ENCODE results near the gene GPRIN2.
A peak's percentile ranks its signal among the peaks of the same experiment; 100 is the strongest.
"Not testable (repeated sequence)": the region's sequence is repeated elsewhere in the genome, so short reads cannot be mapped to it uniquely, and the experiment has no call there.

Gene GPRIN2

GRCh38 chr10:46572765-46573164 is 16.3 kb upstream of the GPRIN2 start:
- not testable (repeated sequence) for FAIRE-seq; DNase-seq (ENCODE audit: insufficient read length, low spot score)

- not testable (repeated sequence) for FAIRE-seq
These were observed 14.2 kb upstream of the GPRIN2 start for GRCh38 chr10:46570655-46571054.

DNA sequence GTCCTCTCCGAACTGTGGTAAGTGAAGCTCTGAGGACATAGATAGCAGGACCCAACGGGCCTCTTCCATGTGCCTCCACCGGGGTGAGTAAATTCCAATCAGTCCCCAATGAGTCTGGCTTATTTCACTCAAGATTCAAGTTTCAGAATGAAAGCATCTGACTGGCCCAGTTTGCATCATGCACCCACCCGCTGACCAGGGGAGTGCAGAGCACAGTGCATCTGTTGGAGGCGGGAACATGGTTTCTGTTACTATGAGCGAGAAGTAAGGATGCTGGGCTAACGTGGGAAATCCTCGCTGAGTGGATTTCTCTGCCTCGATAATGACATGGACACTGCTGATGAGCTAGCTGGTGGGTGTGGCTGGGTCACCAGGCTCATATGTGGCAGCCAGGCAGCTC is 10.7 kb upstream of the GPRIN2 start:
- peak; percentile 13 for FAIRE-seq

More at GRCh38 chr10:46570655-46571054, 14.2 kb upstream of the GPRIN2 start:
- not testable (repeated sequence) for DNase-seq (ENCODE audit: insufficient read length, low spot score)

DNA sequence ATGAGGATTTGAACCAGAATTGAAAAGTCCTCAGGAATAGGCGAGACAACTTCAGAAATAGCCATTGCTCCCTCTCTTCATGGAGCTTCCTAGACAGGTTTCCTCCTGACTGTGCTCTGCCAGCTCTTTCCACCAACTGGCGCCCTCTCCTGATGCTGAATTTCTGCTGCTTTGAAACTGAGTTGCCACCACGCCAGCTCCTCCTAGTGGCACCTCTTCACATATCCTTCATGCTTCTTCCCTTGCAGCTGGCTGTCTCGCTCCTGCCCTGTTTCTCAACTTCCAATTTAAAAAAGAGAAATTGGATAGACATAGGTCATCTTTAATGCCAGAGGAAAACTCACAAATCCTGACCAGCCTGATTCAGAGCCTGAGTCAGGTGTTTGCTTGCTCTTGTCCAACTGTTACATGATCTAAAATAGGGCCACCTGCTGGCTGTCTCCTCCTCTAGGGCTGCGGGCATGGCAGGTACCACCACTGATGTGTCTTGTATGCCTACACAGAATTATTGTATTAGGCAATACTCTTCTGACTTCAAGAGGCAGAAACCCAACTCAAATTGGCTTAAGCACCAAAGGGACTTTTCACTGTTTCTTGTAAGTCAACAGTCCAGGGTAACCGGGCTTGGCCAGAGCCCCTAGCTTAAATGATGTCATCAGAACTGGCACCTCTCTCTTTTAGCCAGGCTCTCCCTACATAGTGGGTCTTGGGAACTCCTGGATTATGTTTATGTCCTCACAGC is 9.3 kb upstream of the GPRIN2 start:
- not testable (repeated sequence) for DNase-seq (ENCODE audit: insufficient read length, low spot score)
- peak; percentile 81 for FAIRE-seq

More for the DNA sequence above, 10.7 kb upstream of the GPRIN2 start:
- DNase-seq (ENCODE audit: insufficient read length, low spot score), result not testable (repeated sequence)

- FAIRE-seq, result no peak
- DNase-seq (ENCODE audit: insufficient read length, low spot score), result no peak
These were observed 4.5 kb upstream of the GPRIN2 start for GRCh38 chr10:46560952-46561351.

- FAIRE-seq (no peak), DNase-seq (ENCODE audit: insufficient read length, low spot score) (no peak)
These were observed 3.9 kb upstream of the GPRIN2 start for GRCh38 chr10:46560381-46560780.

DNA sequence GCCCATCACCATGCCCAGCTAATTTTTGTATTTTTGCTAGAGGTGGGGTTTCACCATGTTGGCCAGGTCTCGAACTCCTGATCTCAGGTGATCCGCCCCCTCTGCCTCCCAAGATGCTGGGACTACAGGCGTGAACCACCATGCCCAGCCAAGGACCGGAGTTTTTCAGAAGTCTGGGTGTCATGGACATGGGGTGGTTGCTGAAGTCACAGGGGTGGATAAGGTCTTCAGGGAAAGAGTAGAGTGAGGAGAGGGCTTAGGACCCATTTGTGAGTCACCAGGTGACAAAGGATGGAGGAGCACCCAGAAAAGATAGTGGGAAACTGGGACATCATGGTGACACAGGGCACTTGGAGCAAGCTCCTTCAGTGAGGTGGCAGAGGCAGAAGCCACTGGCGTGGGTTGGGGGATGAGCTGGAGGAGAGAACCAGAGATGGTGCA is 2.8 kb upstream of the GPRIN2 start:
- DNase-seq (ENCODE audit: insufficient read length, low spot score) (no peak), FAIRE-seq (no peak)

DNA sequence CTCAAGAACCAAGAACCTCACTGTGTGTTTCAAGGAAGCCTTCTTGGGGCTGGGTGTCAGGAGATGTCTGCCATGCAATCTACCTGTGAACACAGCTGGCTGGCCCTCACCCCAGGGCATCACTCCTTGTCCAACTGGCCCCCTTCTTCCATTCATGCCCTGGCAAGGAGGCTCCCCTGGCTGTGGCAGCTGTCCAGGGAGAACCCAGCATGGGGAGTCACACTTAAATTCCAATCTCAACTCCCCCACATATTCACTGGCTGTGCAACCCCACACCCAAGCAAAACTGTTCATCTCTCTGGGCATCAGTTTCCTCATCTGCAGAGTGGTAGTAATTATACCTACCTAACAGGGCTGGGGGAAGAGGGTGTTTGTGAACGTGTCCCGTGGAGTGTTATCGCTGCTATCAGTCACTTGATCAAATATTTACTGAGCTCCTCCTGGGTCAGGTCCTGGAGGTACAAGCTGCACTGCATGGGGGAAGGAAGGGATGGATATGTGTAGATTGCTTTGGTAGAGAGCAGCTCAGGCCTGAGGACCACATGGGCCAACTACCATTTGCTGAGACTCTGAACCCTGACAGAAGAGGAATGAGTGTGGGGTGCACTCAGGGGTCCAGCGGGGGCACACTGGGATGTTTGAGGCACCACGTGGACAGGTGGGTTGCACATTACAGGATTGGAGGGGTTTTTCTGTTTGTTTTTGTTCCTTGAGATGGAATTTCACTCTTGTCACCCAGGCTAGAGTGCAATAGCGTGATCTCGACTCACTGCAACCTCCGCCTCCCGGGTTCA is 2.1 kb upstream of the GPRIN2 start:
- DNase-seq (ENCODE audit: insufficient read length, low spot score), result no peak
- FAIRE-seq, result no peak

GRCh38 chr10:46558122-46558391 is 1.6 kb upstream of the GPRIN2 start:
- FAIRE-seq, result no peak
- no peak for DNase-seq (ENCODE audit: insufficient read length, low spot score)

DNA sequence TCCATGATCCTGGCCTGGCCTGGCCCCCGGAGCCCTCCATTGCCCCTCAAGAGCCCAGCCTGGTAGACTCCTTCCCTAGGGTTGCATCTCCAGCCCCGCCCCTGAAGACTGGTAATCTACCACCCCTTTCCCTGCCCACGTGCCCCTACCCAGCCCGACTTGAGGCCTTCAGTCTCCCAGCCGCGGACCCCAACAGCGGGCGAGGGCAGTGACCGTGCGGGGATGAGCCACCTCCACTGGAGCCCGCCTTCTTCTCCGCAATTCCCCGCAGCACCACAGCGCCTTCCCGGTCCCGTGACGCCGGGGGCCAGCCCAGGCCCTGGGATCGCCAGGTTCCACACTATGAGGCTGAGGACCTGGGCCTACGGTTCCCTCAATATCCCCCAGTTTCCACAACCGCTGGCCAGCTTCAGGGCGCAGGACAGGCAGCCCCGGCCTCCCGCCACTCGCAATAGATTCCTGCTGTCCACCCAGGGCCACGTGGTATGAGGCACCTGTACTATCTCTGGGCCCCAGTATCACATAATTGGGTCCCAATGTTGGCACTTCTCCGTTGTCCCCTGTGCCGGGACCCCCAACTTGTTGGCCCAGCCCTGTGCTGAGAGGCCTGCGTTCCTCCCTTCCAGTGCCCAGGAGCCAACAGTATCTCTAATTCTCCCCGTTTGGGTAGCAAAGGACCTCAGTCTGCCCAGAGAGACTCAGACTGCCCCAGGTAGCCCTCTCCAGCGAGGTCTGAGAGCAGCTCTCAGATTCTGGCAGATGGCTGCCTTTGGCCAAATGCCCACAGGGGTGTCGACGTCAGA is 1.1 kb upstream of the GPRIN2 start:
- FAIRE-seq, result no peak
- DNase-seq (ENCODE audit: insufficient read length, low spot score), result no peak

GRCh38 chr10:46555713-46556514 is 544 bp downstream of the GPRIN2 start:
- DNase-seq (ENCODE audit: insufficient read length, low spot score), result no peak
- FAIRE-seq, result no peak

- FAIRE-seq (no peak), DNase-seq (ENCODE audit: insufficient read length, low spot score) (no peak)
These were observed 1.1 kb downstream of the GPRIN2 start for GRCh38 chr10:46555366-46555712.

DNA sequence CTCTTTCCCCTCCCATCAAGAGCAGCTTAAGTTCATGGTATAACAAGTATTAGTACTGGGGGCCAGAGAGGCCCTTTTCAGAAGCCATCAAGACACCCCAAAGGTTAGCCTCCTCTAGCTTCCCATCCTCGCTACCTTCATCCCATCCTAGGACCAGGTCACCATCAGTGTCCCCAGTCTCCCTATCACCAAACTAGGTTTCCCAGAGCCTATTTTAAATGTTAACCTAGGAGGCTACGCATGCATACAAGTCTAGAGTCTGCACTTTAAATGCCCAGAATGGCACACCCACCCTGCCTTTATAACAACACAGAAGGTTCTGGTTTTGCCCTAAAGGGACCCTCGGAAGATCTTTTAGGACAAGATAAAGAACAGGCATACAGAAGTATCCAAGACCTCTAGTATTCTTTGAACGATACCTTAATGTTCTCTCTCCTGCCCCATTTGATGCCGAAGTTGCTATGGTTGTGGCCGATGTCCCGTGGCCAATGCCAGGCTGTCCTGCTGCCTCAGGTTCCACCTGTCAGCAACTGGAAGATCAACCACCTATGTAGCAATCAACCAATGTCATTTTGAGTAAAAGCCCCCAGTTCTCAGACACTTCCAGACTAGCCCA is 2.2 kb downstream of the GPRIN2 start:
- DNase-seq (ENCODE audit: insufficient read length, low spot score) (no peak), FAIRE-seq (no peak)

- peak; percentile 16 for FAIRE-seq
- DNase-seq (ENCODE audit: insufficient read length, low spot score), result no peak
These were observed 3.0 kb downstream of the GPRIN2 start for GRCh38 chr10:46553238-46554049.

GRCh38 chr10:46552526-46553237 is 3.8 kb downstream of the GPRIN2 start:
- no peak for DNase-seq (ENCODE audit: insufficient read length, low spot score)
- FAIRE-seq, result no peak

DNA sequence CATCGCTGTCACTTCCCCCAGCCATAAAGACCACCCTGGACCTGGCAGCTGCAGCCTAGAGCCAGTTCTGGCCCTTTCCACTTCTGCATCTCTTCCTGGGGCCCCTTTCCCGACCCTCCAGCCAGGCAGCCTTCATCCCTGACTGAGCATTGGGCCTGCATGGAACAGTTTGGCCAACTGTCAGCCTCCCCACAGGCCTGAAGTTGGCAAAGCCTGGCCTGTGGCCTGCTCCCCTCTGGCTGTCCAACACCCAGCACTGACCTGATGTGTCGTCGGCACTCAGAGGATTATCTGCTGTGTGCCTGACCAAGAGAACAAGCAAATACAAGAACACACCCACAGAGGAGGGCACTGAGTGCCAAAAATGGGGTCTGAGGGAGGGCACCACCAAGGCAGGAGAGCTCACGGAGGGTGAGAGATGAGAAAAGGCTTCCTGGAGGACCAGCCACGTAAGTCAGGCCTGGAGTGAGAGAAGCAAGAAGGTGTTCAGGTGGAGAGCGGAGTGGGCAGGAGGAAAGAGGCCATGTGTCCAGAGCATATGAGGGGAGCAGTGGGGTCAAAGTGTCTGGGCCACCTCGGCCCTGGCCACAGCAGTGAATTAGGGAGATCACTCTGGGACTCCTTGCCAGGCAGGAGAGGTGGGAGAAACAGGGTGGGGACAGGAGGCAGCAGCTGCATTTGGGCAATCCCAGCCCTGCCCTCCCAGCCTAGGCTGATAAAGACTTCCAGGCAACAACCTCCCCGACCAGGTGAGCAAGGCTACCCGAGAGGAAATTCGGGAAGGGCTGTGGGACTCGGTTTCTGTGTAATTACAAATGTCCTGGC is 4.5 kb downstream of the GPRIN2 start:
- no peak for DNase-seq (ENCODE audit: insufficient read length, low spot score)
- no peak for FAIRE-seq

GRCh38 chr10:46550795-46551700 is 5.4 kb downstream of the GPRIN2 start:
- DNase-seq (ENCODE audit: insufficient read length, low spot score) (no peak), FAIRE-seq (no peak)

Measured in HTR-8/SVneo (cell line).